K562 (cell line): Measurements from ENCODE around the gene ACOT2.

Source experiments
- CC2D1A ChIP-seq: fragments of 450-650 bp; IDR thresholded peaks from 2 replicates; pipeline ENCODE4 v1.6.1; 2017; ENCODE audit warnings: mild to moderate bottlenecking
- CTCF ChIP-seq, 3 experiments: IDR thresholded peaks in 2 of 3; conservative IDR thresholded peaks in 1 of 3; 2 replicates each; pipeline ENCODE4 v1.5.1; 2011 to 2012; ENCODE audit warnings: low read length in 3 of 3, mild to moderate bottlenecking in 3 of 3, control low read depth in 2 of 3, improper control_type of control experiment in 1 of 3, inconsistent platforms in 1 of 3, low read depth in 1 of 3, mixed read lengths in 1 of 3, moderate library complexity in 1 of 3; ENCODE audit not compliant: insufficient read depth in 2 of 3
- EZH2 ChIP-seq: IDR thresholded peaks from 2 replicates; pipeline ENCODE4 v1.6.1; 2012; ENCODE audit warnings: low read depth, mild to moderate bottlenecking, inconsistent platforms, low read length, borderline replicate concordance
- FOXA1 ChIP-seq: fragments of 450-650 bp; IDR thresholded peaks from 2 replicates; pipeline ENCODE4 v1.6.1; 2016; ENCODE audit warnings: mild to moderate bottlenecking, borderline replicate concordance
- NR2C2 ChIP-seq, 2 experiments: fragments of 200-800 bp in 1 of 2; sonication (Bioruptor generic) in 1 of 2; sonication (generic) in 1 of 2; formaldehyde crosslinking in 1 of 2; IDR thresholded peaks; 2 replicates each; pipeline versions ENCODE4 v1.6.1 to v1.8.0; 2016 to 2022; ENCODE audit warnings: mild to moderate bottlenecking in 1 of 2, missing compliant biosample characterization in 1 of 2, missing genetic modification characterization in 1 of 2, missing genetic modification reagents in 1 of 2
- POLR2A ChIP-seq: fragments of 450-650 bp; conservative IDR thresholded peaks from 2 replicates; pipeline ENCODE4 v1.6.1; 2016
- ZBTB43 ChIP-seq: sonication (generic); formaldehyde crosslinking; IDR thresholded peaks from 2 replicates; pipeline ENCODE4 v1.8.0; 2023; ENCODE audit warnings: mild to moderate bottlenecking, missing genetic modification reagents
- ZNF766 ChIP-seq: fragments of 200-800 bp; sonication (Bioruptor generic); conservative IDR thresholded peaks from 2 replicates; pipeline ENCODE4 v1.6.1; 2016; ENCODE audit warnings: missing genetic modification characterization, missing compliant biosample characterization

- TF ChIP-seq ZBTB43 (CRISPR knock-in tag) (no peak), ZNF766 (no peak), CC2D1A (no peak), POLR2A (no peak), EZH2 (no peak), FOXA1 (no peak), NR2C2 (CRISPR knock-in tag; IDR thresholded peaks at IDR 0.05) (no peak), NR2C2 (tag; IDR thresholded peaks at IDR 0.05) (no peak), CTCF (IDR thresholded peaks at IDR 0.05 in 2 of 3, conservative IDR thresholded peaks at IDR 0.05 in 1 of 3; ENCODE audit: insufficient read depth in 2 of 3, low read depth in 1 of 3, low read length in 3 of 3) (no peak)
These were observed 34.0 kb downstream of the ACOT2 start for GRCh38 chr14:73602994-73603393.
